HAP-1 (cell line): ENCODE data around the gene NNT.
"Not testable (repeated sequence)": the region's sequence is repeated elsewhere in the genome, so short reads cannot be mapped to it uniquely, and the experiment has no call there.

Experiments
- DNase-seq, 2 experiments: peaks; one replicate each; pipeline ENCODE4 v3.0.0-alpha.2; 2016 to 2020; ENCODE audit warnings: low spot score in 2 of 2
- H3K27me3 ChIP-seq: fragments of 250-450 bp; sonication (Bioruptor Pico); 2 replicates; pipeline ENCODE4 v1.5.1; 2020; ENCODE audit warnings: low read depth, mild to moderate bottlenecking, moderate library complexity
- H3K36me3 ChIP-seq: fragments of 250-450 bp; sonication (Bioruptor Pico); replicated peaks from 2 replicates; pipeline ENCODE4 v1.5.1; 2020; ENCODE audit warnings: mild to moderate bottlenecking
- H3K4me1 ChIP-seq: fragments of 250-450 bp; sonication (Bioruptor Pico); 2 replicates; pipeline ENCODE4 v1.5.1; 2020; ENCODE audit warnings: mild to moderate bottlenecking
- H3K4me3 ChIP-seq: fragments of 250-450 bp; sonication (Bioruptor Pico); 2 replicates; pipeline ENCODE4 v1.5.1; 2020; ENCODE audit warnings: mild to moderate bottlenecking, moderate library complexity
- H3K9me3 ChIP-seq: fragments of 250-450 bp; sonication (Bioruptor Pico); 2 replicates; pipeline ENCODE4 v1.5.1; 2020; ENCODE audit warnings: mild to moderate bottlenecking, moderate library complexity
- in situ Hi-C: fragments of 300-500 bp; cut with MboI; formaldehyde crosslinking; loops from 3 replicates; pipeline ENCODE4 v1.14.3; 2020; ENCODE audit warnings: low sequenced_read_pairs, inconsistent platforms, mixed read lengths

Gene NNT

DNA sequence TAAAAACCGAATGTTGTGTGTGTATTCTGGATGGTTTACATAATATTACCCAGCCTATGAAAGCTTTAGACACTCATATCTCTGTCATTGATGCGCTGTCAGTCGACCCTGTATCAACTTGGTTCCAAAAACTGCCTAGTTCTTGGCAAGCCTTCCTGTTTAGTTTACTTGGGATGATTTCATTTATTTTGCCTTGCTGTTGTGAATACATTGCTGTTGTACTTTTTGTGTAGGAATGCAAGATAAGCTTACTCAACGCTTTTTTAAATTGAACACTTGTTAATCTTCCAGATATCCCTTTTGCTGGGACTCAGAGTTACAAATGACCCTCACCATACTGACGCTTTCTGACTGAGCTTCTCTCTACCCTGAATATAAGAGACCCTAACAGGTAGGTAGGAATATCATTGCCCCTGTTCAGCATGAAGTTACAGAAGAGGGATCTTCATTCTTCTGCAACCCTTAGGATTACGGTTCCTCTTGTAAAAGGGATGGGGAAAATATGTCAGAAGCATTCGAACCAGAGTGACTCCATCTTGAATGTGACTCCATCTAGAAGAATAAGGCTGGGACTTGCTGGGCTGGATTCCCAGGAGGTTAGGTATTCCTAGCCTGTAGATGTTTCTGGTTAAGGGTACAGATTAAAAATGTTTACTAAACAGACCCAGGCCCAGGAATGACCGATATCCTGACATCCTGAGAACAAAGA lies 32.4 kb upstream of the NNT start:
- H3K9me3 ChIP-seq = no peaks in the 10 kb centered on the region
- in situ Hi-C loops = no loop called here
- no peak overlapping the region for H3K4me3 ChIP-seq
- no peak for DNase-seq
- H3K36me3 ChIP-seq = peaks cover 4% of the 10 kb centered on the region
- H3K27me3 ChIP-seq = no peaks in the 10 kb centered on the region
- peaks cover 22% of the 10 kb centered on the region for H3K4me1 ChIP-seq

DNA sequence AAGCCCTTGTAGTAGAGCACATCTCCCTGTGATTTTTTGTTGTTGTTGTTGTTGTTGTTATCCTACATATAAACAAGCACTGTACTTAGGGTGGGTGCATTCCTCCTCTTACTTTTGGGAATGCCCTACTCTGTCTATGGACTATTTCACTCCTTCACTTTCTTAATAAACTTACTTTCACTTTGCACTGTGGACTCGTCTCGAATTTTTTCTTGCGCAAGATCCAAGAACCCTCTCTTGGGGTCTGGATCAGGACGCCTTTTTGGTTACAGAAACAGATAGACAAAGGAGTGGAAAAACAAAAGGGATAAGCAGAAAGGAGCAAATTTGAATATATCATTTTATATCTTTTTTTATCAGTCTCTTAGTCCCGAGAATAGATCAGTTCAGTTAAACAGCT lies 31.7 kb upstream of the NNT start:
- Histone ChIP-seq H3K9me3 (no peaks in the 10 kb centered on the region), H3K27me3 (no peaks in the 10 kb centered on the region), H3K36me3 (peaks cover 4% of the 10 kb centered on the region), H3K4me1 (peaks cover 22% of the 10 kb centered on the region), H3K4me3 (no peak overlapping the region)
- DNase-seq = no peak
- in situ Hi-C loops = no loop called here

DNA sequence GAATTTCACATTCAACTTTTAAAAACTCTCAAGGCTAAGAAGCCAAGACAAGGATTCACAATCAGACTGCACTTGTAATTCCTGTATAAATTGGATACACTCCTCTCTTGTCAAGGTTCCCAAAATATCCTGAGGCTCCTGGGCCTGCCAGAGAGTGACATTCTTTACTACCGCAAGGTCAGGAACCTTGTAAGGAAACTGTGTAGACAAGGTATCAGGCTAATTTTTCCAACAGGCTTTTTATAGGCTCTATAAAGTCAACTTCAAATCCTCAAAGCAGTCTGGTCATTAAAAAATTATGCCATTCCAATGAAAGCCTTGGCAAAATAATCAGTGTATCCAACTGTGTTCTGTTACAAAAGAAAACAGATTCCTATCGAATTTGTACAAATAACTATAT lies 30.6 kb upstream of the NNT start:
- DNase-seq = peak; percentile 43 to 55
- Histone ChIP-seq H3K4me3 (no peak overlapping the region), H3K4me1 (peaks cover 22% of the 10 kb centered on the region), H3K27me3 (no peaks in the 10 kb centered on the region), H3K36me3 (peaks cover 4% of the 10 kb centered on the region), H3K9me3 (no peaks in the 10 kb centered on the region)
- in situ Hi-C loops = no loop called here

DNA sequence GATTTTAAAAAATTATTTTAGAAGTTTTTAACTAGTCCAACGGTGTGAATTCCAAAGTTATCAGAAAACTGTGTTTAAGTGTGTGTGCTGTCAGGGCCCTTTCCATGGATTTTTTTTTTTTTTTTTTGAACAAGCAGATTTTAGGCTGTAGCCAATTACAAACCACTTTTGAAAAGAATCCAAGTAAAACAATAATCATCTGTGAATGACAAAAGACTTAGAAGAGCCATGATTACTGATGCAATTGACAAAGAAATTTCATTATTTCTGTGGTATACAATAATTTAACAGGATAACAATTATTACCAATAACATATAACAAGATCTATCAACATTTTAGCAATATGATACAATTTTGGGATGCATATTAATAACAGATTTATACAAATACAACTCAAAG lies 29.9 kb upstream of the NNT start:
- in situ Hi-C loops = no loop called here
- no peaks in the 10 kb centered on the region for H3K27me3 ChIP-seq
- no peak for DNase-seq
- no peak overlapping the region for H3K4me3 ChIP-seq
- no peaks in the 10 kb centered on the region for H3K9me3 ChIP-seq
- peaks cover 22% of the 10 kb centered on the region for H3K4me1 ChIP-seq
- H3K36me3 ChIP-seq = peaks cover 4% of the 10 kb centered on the region

DNA sequence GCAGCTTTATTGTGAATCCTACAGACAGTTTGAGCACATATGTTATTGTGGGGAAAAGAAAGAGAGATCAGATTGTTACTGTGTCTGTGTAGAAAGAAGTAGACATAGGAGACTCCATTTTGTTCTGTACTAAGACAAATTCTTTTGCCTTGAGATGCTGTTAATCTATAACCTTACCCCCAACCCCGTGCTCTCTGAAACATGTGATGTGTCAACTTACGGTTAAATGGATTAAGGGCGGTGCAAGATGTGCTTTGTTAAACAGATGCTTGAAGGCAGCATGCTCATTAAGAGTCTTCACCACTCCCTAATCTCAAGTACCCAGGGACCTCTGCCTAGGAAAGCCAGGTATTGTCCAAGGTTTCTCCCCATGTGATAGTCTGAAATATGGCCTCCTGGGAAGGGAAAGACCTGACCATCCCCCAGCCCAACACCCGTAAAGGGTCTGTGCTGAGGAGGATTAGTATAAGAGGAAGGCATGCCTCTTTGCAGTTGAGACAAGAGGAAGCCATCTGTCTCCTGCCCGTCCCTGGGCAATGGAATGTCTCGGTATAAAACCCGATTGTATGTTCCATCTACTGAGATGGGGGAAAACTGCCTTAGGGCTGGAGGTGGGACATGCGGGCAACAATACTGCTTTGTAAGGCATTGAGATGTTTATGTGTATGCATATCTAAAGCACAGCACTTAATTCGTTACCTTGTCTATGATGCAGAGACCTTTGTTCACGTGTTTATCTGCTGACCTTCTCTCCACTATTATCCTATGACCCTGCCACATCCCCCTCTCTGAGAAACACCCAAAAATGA lies 22.4 kb upstream of the NNT start:
- DNase-seq = peak; percentile 78 to 90
- H3K9me3 ChIP-seq, in situ Hi-C loops, H3K4me3 ChIP-seq, H3K27me3 ChIP-seq, H3K36me3 ChIP-seq: not testable (repeated sequence)
- peaks cover 44% of the 10 kb centered on the region for H3K4me1 ChIP-seq

DNA sequence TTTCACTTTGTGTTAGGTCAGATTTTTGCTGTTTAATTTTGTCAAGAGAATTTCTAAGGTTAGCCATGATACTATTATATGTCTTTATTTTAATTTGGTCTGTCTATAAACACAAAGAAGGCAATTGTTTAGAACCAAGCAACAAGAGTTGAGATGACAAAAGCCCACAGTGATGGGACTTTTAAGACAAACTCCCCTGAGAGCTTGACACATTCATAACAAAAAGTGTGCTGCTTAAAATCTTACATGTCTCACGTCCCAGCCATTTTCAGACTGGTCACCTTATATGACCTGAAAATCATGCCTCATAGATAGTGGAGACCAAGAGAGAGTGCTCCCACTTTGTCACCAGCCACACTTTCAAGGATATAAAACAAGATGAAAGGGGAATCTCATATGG lies 21.6 kb upstream of the NNT start:
- Histone ChIP-seq H3K27me3 (no peaks in the 10 kb centered on the region), H3K4me1 (peaks cover 44% of the 10 kb centered on the region), H3K36me3 (peaks cover 8% of the 10 kb centered on the region; the same call in 1 of the 2 replicates), H3K9me3 (no peaks in the 10 kb centered on the region), H3K4me3 (no peak overlapping the region)
- in situ Hi-C loops = no loop called here
- DNase-seq = peak; percentile 33 to 68

DNA sequence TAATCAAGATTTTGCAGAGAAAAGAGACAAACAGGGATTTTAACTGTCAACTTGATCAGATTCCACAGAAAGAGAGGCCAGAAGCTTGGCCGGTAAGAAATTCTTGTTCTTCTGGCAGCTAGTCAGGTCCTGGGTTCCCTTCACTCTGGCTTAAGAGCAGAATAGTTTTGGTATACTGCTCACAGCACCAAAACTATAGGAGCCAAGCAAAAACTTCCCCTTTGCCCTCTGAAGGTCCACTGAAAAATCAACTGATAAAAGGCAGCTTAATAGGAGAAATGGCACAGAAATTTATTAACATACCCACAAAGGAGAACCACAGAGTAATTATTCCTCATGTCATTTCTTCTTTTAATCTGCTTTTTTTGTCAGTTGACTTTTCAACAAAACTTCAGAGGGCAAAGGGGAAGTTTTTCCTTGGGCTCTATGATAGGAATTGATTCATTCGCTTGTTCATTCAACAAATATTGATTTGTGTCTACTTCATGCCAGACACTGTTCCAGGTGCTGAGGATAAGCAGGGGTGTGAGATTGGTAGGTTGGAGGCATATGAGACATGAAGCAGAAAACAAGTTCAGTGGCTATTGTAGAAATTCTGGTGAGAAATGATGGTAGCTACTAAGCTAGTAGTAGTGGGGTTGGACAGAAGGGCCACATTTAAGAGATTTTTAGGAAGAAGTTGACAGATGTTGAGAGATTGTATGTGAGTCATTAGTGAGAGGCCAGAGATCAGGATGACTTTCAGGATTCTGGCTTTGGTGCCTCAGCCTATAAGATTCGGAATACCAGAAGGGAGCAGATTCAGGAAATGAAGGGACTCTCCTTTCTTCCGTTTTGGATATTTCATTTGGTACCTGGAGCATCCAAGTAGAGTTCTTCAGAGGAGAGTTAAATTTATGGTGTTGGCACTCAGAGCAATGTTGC lies 20.6 kb upstream of the NNT start:
- Histone ChIP-seq H3K27me3 (no peaks in the 10 kb centered on the region), H3K36me3 (peaks cover 8% of the 10 kb centered on the region; the same call in 1 of the 2 replicates), H3K4me1 (peaks cover 44% of the 10 kb centered on the region), H3K9me3 (no peaks in the 10 kb centered on the region), H3K4me3 (no peak overlapping the region)
- in situ Hi-C loops = no loop called here
- DNase-seq = peak in 1 of 2 experiments; percentile 37

DNA sequence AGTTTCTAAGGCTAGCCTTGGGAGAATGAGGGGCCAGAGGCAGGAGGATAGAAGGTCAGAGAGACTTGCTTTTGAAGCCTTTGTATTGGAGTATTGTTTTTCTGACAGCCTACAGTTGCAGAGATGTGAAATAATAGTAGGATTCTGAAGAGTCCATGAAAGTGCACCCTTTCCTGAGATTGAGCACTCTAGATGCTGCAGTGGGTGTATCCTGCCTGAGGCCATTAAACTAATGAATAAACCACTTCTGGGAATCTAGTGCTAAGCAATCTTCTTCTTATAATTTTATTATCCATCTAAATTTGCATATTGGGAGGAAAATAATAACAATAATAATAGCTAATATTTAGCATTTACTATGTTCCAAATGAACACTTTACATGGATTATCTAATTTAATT lies 19.3 kb upstream of the NNT start:
- Histone ChIP-seq H3K4me3 (no peak overlapping the region), H3K36me3 (peaks cover 8% of the 10 kb centered on the region; the same call in 1 of the 2 replicates), H3K4me1 (peaks cover 44% of the 10 kb centered on the region), H3K9me3 (no peaks in the 10 kb centered on the region), H3K27me3 (no peaks in the 10 kb centered on the region)
- DNase-seq = peak in 1 of 2 experiments; percentile 24
- in situ Hi-C loops = no loop called here

DNA sequence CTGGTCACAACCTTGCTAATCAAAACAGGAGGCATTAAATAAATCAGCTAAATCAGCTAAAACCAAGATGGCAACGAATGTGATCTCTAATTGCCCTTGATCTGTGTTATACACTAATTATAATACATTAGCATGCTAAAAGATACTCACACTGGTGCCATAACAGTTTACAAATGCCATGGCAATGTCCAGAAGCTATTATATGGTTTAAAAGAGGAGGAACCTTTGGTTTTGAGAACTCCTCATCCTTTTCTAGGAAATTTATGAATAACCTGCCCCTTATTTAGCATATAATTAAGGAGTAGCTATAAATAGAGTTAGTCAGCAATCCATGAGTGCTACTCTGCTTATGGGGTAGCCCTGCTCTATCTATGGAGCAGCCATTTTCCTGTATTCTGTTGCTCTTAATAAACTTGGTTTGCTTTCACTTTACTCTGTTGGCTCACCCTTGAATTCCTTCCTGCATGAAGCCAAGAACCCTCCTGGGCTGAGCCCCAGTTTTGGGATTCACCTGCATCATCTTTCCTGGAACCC lies 18.7 kb upstream of the NNT start:
- in situ Hi-C loops = no loop called here
- H3K36me3 ChIP-seq = peaks cover 8% of the 10 kb centered on the region; the same call in 1 of the 2 replicates

DNA sequence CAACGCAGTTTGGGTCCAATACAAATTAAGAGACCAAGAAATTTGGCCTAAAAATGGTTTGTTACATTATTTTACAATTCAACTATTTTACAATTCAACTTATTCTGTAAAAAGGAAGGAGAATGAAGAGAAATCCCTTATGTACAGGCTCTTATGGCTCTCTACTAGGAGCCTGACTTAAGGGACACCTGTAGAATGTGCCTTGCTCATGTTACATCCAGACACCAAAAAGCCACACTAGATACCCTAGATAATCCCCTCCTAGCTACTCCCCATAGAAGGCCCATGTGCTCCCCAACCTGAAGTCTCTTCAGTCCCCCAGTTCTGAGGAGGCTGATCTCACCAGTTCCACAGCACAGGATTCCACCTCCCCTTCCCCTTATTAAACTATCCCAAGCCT lies 14.1 kb upstream of the NNT start:
- in situ Hi-C loops = no loop called here
- no peaks in the 10 kb centered on the region for H3K27me3 ChIP-seq
- no peaks in the 10 kb centered on the region for H3K36me3 ChIP-seq
- no peaks in the 10 kb centered on the region for H3K9me3 ChIP-seq
- peaks cover 14% of the 10 kb centered on the region for H3K4me1 ChIP-seq
- no peak overlapping the region for H3K4me3 ChIP-seq
- no peak for DNase-seq

More for the DNA sequence above, 18.7 kb upstream of the NNT start:
- peaks cover 44% of the 10 kb centered on the region for H3K4me1 ChIP-seq
- H3K4me3 ChIP-seq = no peak overlapping the region
- DNase-seq = no peak
- H3K27me3 ChIP-seq = no peaks in the 10 kb centered on the region
- no peaks in the 10 kb centered on the region for H3K9me3 ChIP-seq

DNA sequence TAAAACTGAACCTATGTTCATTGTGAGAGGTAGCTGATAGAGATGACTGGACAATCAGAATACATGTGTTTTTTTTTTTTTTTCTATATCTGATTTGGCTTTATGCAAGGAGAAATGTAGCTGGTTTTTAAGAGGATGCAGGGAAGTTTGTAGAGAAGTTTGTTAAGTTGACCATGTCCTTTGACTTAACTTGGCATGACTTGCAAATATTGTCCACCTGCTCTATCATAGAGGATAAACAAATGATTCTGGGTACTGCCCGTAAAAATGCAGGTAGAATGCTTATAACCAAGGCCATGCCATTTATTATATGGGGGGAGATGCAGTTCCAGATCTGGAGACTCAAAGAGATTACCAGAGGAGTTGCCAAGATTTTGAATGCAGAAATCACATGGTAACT lies 13.7 kb upstream of the NNT start:
- Histone ChIP-seq H3K9me3 (no peaks in the 10 kb centered on the region), H3K27me3 (no peaks in the 10 kb centered on the region), H3K36me3 (no peaks in the 10 kb centered on the region; the same call in 1 of the 2 replicates), H3K4me3 (no peak overlapping the region), H3K4me1 (peaks cover 9% of the 10 kb centered on the region)
- no peak for DNase-seq
- in situ Hi-C loops = no loop called here

DNA sequence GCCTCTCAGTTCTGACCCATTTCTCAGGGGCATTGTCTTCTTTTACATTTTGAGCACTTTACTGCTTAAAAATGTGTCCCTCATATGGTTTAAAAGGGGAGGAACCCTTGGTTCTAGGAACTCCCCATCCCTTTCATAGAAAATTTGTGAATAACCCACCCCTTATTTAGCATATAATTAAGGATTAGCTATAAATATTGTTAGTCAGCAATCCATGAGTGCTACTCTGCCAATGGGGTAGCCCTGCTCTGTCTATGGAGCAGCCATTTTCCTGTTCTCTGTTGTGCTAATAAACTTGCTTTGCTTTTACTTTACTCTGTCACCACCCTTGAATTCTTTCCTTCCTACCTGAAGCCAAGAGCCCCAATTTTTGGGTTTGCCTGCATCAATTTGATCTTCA lies 12.3 kb upstream of the NNT start:
- peaks cover 6% of the 10 kb centered on the region for H3K4me1 ChIP-seq
- no peak for DNase-seq
- no peaks in the 10 kb centered on the region; the same call in 1 of the 2 replicates for H3K36me3 ChIP-seq
- H3K27me3 ChIP-seq = no peaks in the 10 kb centered on the region
- in situ Hi-C loops = no loop called here
- no peak overlapping the region for H3K4me3 ChIP-seq
- H3K9me3 ChIP-seq = no peaks in the 10 kb centered on the region

DNA sequence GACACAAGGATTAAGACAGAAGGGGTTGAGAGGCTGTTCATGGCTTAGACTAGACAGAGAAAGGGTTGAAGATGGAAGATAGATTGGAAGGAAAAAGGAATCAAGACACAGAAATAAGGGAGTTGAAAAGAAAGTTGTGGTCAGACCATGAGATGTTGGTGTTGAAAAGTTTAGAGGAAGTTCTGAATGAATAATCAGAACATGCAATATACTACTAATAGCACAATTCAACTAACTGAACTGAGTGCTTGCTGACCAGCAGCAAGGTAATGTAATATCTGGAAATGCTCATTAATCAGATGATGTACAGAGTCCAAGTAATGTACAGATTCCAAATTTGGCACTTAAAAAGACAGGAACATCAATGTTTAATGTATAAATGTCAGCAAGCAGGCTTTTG lies 10.6 kb upstream of the NNT start:
- Histone ChIP-seq H3K9me3 (no peaks in the 10 kb centered on the region), H3K36me3 (no peaks in the 10 kb centered on the region; the same call in 1 of the 2 replicates), H3K4me1 (peaks cover 6% of the 10 kb centered on the region), H3K27me3 (no peaks in the 10 kb centered on the region), H3K4me3 (no peak overlapping the region)
- no peak for DNase-seq
- in situ Hi-C loops = no loop called here
